HepG2 (cell line): ENCODE data around the gene CAPN3. TPM values are rescaled to one million over a fixed set of nuclear protein-coding genes. Genes with fewer than 3 reads are reported as not detected.

Experiments used
- ATAC-seq: fragments of 200-7000 bp; cut with Tn5 transposase; 3 replicates; pipeline ENCODE4 v1.9.1; 2020; ENCODE audit warnings: mild to moderate bottlenecking, moderate library complexity
- BruUV-seq: library from RNA; stranded (reverse); fragments of 400-500 nt; replicated peaks from 2 replicates; lab custom pipeline; 2021; lab: Mats Ljungman, UMichigan
- CTCF ChIA-PET: fragments of 300-600 bp; formaldehyde crosslinking; extraction: SDS; loops from one replicate; lab custom pipeline; 2021; ENCODE audit warnings: low total read pairs, inconsistent platforms, low intra/inter-chr PET ratio; lab: Yijun Ruan, JAX
- POLR2A ChIA-PET: fragments of 350-600 bp; sonication (Branson Sonifier 250); formaldehyde crosslinking; loops from one replicate; lab custom pipeline; 2020; ENCODE audit warnings: antibody characterized with exemption, inconsistent platforms; lab: Yijun Ruan, JAX
- DNase-seq: peaks from one replicate; pipeline ENCODE4 v3.0.0-alpha.2; 2015; ENCODE audit warnings: low spot score
- FAIRE-seq: peaks from 3 replicates; lab custom pipeline; 2011; peaks lifted over from hg19 to GRCh38; lab: Jason Lieb, UNC
- H2AFZ ChIP-seq: one replicate; pipeline ENCODE4 v1.6.1; 2011; ENCODE audit warnings: low read length, inconsistent platforms
- H3K27ac ChIP-seq: fragments of 300-600 bp; 3 replicates; pipeline ENCODE4 v1.8.0; 2011; ENCODE audit warnings: mixed run types, mild to moderate bottlenecking, mixed read lengths, low read length, inconsistent platforms; ENCODE audit not compliant: insufficient read depth; ENCODE audit errors: extremely low read length
- H3K27me3 ChIP-seq, 2 experiments: fragments of 200-600 bp in 1 of 2; 2 replicates in 1 of 2; 3 replicates in 1 of 2; pipeline versions ENCODE4 v1.6.0 to v1.8.0; 2011; ENCODE audit warnings: low read length in 2 of 2, mild to moderate bottlenecking in 2 of 2, moderate library complexity in 2 of 2, inconsistent platforms in 1 of 2; ENCODE audit not compliant: insufficient read depth in 2 of 2, control insufficient read depth in 1 of 2
- H3K36me3 ChIP-seq, 2 experiments: fragments of 200-600 bp in 1 of 2; replicated peaks in 1 of 2; 2 replicates in 1 of 2; 3 replicates in 1 of 2; pipeline versions ENCODE4 v1.5.1 to v1.8.0; 2011; ENCODE audit warnings: low read length in 2 of 2, inconsistent platforms in 1 of 2; ENCODE audit not compliant: insufficient read depth in 2 of 2, control insufficient read depth in 1 of 2
- H3K4me1 ChIP-seq: 2 replicates; pipeline ENCODE4 v1.5.1; 2012; ENCODE audit warnings: low read length, inconsistent platforms; ENCODE audit not compliant: insufficient read depth
- H3K4me2 ChIP-seq: 2 replicates; pipeline ENCODE4 v1.6.0; 2011; ENCODE audit warnings: low read depth, low read length, inconsistent platforms
- H3K4me3 ChIP-seq, 3 experiments: fragments of 200-600 bp in 1 of 3; sonication (generic), shearing (Covaris generic) in 1 of 3; replicated peaks in 1 of 3; 2 replicates each; pipeline ENCODE4 v1.5.1; 2011 to 2016; ENCODE audit warnings: low read length in 3 of 3, inconsistent platforms in 2 of 3, low read depth in 2 of 3, mild to moderate bottlenecking in 2 of 3, control low read depth in 1 of 3, mixed read lengths in 1 of 3; ENCODE audit not compliant: insufficient read depth in 1 of 3
- H3K79me2 ChIP-seq: one replicate; pipeline ENCODE4 v1.6.1; 2011; ENCODE audit warnings: low read length, inconsistent platforms; ENCODE audit not compliant: insufficient read depth
- H3K9ac ChIP-seq: 2 replicates; pipeline ENCODE4 v1.6.0; 2011; ENCODE audit warnings: mild to moderate bottlenecking, low read depth, low read length, inconsistent platforms; ENCODE audit not compliant: insufficient read depth
- H3K9me3 ChIP-seq: 2 replicates; pipeline ENCODE4 v1.5.1; 2012; ENCODE audit warnings: mild to moderate bottlenecking, low read length
- H4K20me1 ChIP-seq: 2 replicates; pipeline ENCODE4 v1.6.0; 2011; ENCODE audit warnings: inconsistent platforms, mild to moderate bottlenecking, low read length, moderate library complexity; ENCODE audit not compliant: insufficient read depth
- FOXP1 ChIP-seq, 2 experiments: fragments of 450-650 bp in 1 of 2; IDR thresholded peaks; 2 replicates each; pipeline ENCODE4 v1.6.1; 2017 to 2018; ENCODE audit warnings: antibody characterized with exemption in 1 of 2
- GABPB1 ChIP-seq: IDR thresholded peaks from 2 replicates; pipeline ENCODE4 v1.6.1; 2016; ENCODE audit warnings: mild to moderate bottlenecking, missing genetic modification reagents, moderate library complexity, missing compliant biosample characterization
- HNRNPLL ChIP-seq: fragments of 200-400 bp; formaldehyde crosslinking; IDR thresholded peaks from 2 replicates; pipeline ENCODE4 v1.6.1; 2017; ENCODE audit warnings: mild to moderate bottlenecking, low read depth, low read length; ENCODE audit not compliant: poor library complexity, severe bottlenecking
- MYNN ChIP-seq: sonication (generic); formaldehyde crosslinking; IDR thresholded peaks from 2 replicates; pipeline ENCODE4 v1.4.0; 2020; ENCODE audit warnings: mild to moderate bottlenecking, low read depth, missing genetic modification reagents
- NCOA5 ChIP-seq: sonication (generic); formaldehyde crosslinking; IDR thresholded peaks from 2 replicates; pipeline ENCODE4 v1.4.0; 2020; ENCODE audit warnings: missing genetic modification reagents
- PCBP1 ChIP-seq: fragments of 200-400 bp; formaldehyde crosslinking; IDR thresholded peaks from 2 replicates; pipeline ENCODE4 v1.6.1; 2017; ENCODE audit warnings: mild to moderate bottlenecking, low read depth, low read length, borderline replicate concordance
- SIN3A ChIP-seq: IDR thresholded peaks from 2 replicates; pipeline ENCODE4 v1.6.1; 2011; ENCODE audit warnings: low read depth, mild to moderate bottlenecking, control low read depth, low read length, borderline replicate concordance
- SRSF1 ChIP-seq: fragments of 200-400 bp; formaldehyde crosslinking; optimal IDR thresholded peaks from 2 replicates; pipeline ENCODE3; 2017; ENCODE audit warnings: mild to moderate bottlenecking, low read depth, low read length, moderate library complexity
- TOE1 ChIP-seq: sonication (generic); formaldehyde crosslinking; IDR thresholded peaks from 2 replicates; pipeline ENCODE4 v1.4.0; 2020; ENCODE audit warnings: mild to moderate bottlenecking, missing genetic modification reagents
- ZEB1 ChIP-seq: IDR thresholded peaks from 2 replicates; pipeline ENCODE4 v1.6.1; 2012; ENCODE audit warnings: mild to moderate bottlenecking, low read depth, inconsistent platforms; ENCODE audit not compliant: insufficient replicate concordance
- ZNF207 ChIP-seq: fragments of 450-650 bp; IDR thresholded peaks from 2 replicates; pipeline ENCODE4 v1.6.1; 2016; ENCODE audit warnings: antibody characterized with exemption, borderline replicate concordance
- ZNF598 ChIP-seq: sonication (generic); formaldehyde crosslinking; IDR thresholded peaks from 2 replicates; pipeline ENCODE4 v1.5.1; 2020; ENCODE audit warnings: mild to moderate bottlenecking, missing genetic modification reagents, borderline replicate concordance
- ZNF607 ChIP-seq: sonication (generic); formaldehyde crosslinking; IDR thresholded peaks from 2 replicates; pipeline ENCODE4 v1.5.1; 2020; ENCODE audit warnings: missing genetic modification reagents, mild to moderate bottlenecking, borderline replicate concordance
- ZNF614 ChIP-seq: IDR thresholded peaks from 2 replicates; pipeline ENCODE4 v1.6.1; 2018; ENCODE audit warnings: missing biosample characterization, missing genetic modification reagents, inconsistent platforms, borderline replicate concordance
- ZNF879 ChIP-seq: sonication (generic); formaldehyde crosslinking; IDR thresholded peaks from 2 replicates; pipeline ENCODE4 v1.8.1; 2023; ENCODE audit warnings: missing genetic modification reagents
- WGBS: methylation state at CpG from one replicate; pipeline ENCODE4 v1.1.6; 2017; ENCODE audit warnings: low lambda C conversion rate; 5-methylcytosine and 5-hydroxymethylcytosine counted together
- in situ Hi-C: cut with HindIII; loops from 2 replicates; pipeline ENCODE4 v1.10.0; 2017; ENCODE audit warnings: low pct_unique_long_range_greater_than_20kb; ENCODE audit not compliant: extremely low pct_ligation_motif_present
- intact Hi-C: fragments of 100-400 bp; cut with micrococcal nuclease; formaldehyde crosslinking; loops from one replicate; pipeline ENCODE4 v1.10.0; 2022; ENCODE audit not compliant: unreplicated experiment
- polyA plus RNA-seq, 8 experiments: library from polyadenylated mRNA; depleted of rRNA in 3 of 8; stranded (reverse) in 7 of 8; unstranded in 1 of 8; fragments of >200 nt; fragmentation: Illumina TruSeq in 4 of 8; extraction: Trizol in 4 of 8; gene quantifications; 2 replicates each; pipeline versions ENCODE4 v1.2.1 to v1.2.3, GENCODE V29; 2011 to 2016; ENCODE audit warnings: low read depth in 4 of 8, missing spikeins in 1 of 8, mixed read lengths in 1 of 8; ENCODE audit not compliant: insufficient read depth in 1 of 8
- total RNA-seq, 5 experiments: library from RNA; depleted of rRNA; stranded (reverse); fragments of >200 nt; fragmentation: Illumina TruSeq; extraction: Trizol; gene quantifications; 2 replicates each; pipeline ENCODE4 v1.2.3, GENCODE V29; 2016; ENCODE audit warnings: low read depth in 1 of 5
- TF ChIP-seq, protein P1 (sequence below): IDR thresholded peaks from 2 replicates; pipeline ENCODE4 v1.6.1; 2016; ENCODE audit warnings: missing biosample characterization, missing genetic modification reagents, low read depth
- TF ChIP-seq, protein P2 (sequence below): sonication (generic); formaldehyde crosslinking; IDR thresholded peaks from 2 replicates; pipeline ENCODE4 v1.4.0; 2020; ENCODE audit warnings: low read depth, mild to moderate bottlenecking, missing genetic modification reagents

CAPN3 gene
- total and polyA plus RNA-seq, 2 of the 13 experiments (the other 11 are each of a cell fraction or from before 2014, with no cell fraction given): 1.3 to 4.6 TPM

DNA sequence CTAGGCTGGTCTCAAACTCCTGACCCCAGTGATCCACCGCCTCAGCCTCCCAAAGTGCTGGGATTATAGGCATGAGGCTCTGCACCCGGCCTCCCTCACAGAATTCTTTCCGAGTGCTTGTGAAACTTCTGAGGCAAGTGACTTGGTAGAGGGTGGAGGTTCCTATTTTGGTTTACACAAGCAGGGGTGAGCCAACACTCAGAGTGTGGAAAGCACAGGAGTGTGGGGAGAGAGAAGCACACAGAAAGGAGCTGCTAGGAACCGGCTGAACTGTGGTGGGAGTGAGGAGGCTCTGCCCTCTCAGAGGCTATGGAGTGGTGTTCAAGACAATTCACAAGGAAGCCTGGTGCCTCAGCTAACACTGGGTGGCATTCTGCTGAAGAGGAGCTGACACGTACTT lies 7.7 kb downstream of the CAPN3 start:
- Histone ChIP-seq H4K20me1 (no peaks in the 10 kb centered on the region), H2AFZ (no peak overlapping the region), H3K36me3 (no peaks in the 10 kb centered on the region), H3K27ac (no peak overlapping the region), H3K4me3 (no peak overlapping the region), H3K4me1 (peaks cover 18% of the 10 kb centered on the region), H3K9ac (no peak overlapping the region)
- 26% methylated on average over 5 of the region's 5 CpGs for WGBS
- ChIA-PET POLR2A (interaction anchor here (0.6 kb wide), 1 partner anchor 26 kb away, joined by 4 read pairs; no protein-coding TSS in a partner anchor), CTCF (no interaction called here)
- BruUV-seq: no TSS peak
- no peak for FAIRE-seq
- TF ChIP-seq ZNF614 (CRISPR knock-in tag) (no peak), ZNF598 (CRISPR knock-in tag) (no peak), GABPB1 (CRISPR knock-in tag) (no peak), NCOA5 (CRISPR knock-in tag) (no peak), HNRNPLL (no peak), TOE1 (CRISPR knock-in tag) (no peak), FOXP1 (IDR thresholded peaks at IDR 0.05) (no peak), FOXP1 (CRISPR knock-in tag; IDR thresholded peaks at IDR 0.05) (no peak), MYNN (CRISPR knock-in tag) (no peak), ZNF607 (CRISPR knock-in tag) (no peak), ZNF879 (CRISPR knock-in tag) (no peak), ZEB1 (no peak), SIN3A (no peak), PCBP1 (no peak), ZNF207 (no peak), SRSF1 (no peak)
- TF ChIP-seq, protein P1, sequence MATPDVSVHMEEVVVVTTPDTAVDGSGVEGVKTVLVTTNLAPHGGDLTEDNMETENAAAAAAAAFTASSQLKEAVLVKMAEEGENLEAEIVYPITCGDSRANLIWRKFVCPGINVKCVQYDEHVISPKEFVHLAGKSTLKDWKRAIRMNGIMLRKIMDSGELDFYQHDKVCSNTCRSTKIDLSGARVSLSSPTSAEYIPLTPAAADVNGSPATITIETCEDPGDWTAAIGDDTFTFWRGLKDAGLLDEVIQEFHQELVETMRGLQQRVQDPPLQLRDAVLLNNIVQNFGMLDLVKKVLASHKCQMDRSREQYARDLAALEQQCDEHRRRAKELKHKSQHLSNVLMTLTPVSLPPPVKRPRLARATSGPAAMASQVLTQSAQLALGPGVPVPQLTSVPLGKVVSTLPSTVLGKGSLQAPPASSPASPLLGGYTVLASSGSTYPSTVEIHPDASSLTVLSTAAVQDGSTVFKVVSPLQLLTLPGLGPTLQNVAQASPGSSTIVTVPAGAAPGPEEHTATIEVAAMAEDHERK: no peak
- TF ChIP-seq, protein P2, sequence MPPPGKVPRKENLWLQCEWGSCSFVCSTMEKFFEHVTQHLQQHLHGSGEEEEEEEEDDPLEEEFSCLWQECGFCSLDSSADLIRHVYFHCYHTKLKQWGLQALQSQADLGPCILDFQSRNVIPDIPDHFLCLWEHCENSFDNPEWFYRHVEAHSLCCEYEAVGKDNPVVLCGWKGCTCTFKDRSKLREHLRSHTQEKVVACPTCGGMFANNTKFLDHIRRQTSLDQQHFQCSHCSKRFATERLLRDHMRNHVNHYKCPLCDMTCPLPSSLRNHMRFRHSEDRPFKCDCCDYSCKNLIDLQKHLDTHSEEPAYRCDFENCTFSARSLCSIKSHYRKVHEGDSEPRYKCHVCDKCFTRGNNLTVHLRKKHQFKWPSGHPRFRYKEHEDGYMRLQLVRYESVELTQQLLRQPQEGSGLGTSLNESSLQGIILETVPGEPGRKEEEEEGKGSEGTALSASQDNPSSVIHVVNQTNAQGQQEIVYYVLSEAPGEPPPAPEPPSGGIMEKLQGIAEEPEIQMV (CRISPR knock-in tag): no peak
- TF ChIP-seq, all 625 proteins: peak for 0
- in situ Hi-C loops (no loop called here), intact Hi-C loops (no loop called here)
- no peaks in the 10 kb centered on the region; a peak in 1 of 5 replicates for H3K27me3 ChIP-seq
- no peaks in the 10 kb centered on the region for H3K9me3 ChIP-seq
- DNase-seq: no peak
- H3K79me2 ChIP-seq: no peaks in the 10 kb centered on the region
- H3K4me2 ChIP-seq: no peak overlapping the region; the same call in 1 of the 2 replicates
- no peak; the same call in 2 of the 3 replicates for ATAC-seq
